SK-N-SH (cell line): ENCODE data around the gene EFCC1. TPM values are rescaled to one million over a fixed set of nuclear protein-coding genes. Genes with fewer than 3 reads are reported as not detected.

Experiments used
- CTCF ChIA-PET: fragments of 300-600, 350-600 bp; formaldehyde crosslinking; extraction: SDS; loops from one replicate; lab custom pipeline; 2021; lab: Yijun Ruan, JAX
- POLR2A ChIA-PET: fragments of 350-600 bp; sonication (Branson Sonifier 250); formaldehyde crosslinking; extraction: SDS; loops from one replicate; lab custom pipeline; 2020; ENCODE audit warnings: antibody characterized with exemption, inconsistent platforms; lab: Yijun Ruan, JAX
- DNase-seq: peaks from one replicate; pipeline ENCODE4 v3.0.0; 2012
- H2AFZ ChIP-seq: fragments of 200-600 bp; sonication (generic); 2 replicates; pipeline ENCODE4 v1.8.1; 2016; ENCODE audit warnings: antibody characterized with exemption, mild to moderate bottlenecking, low read depth
- H3F3A ChIP-seq: fragments of 200-600 bp; sonication (generic); replicated peaks from 2 replicates; pipeline ENCODE3; 2016; ENCODE audit warnings: antibody characterized with exemption, mild to moderate bottlenecking; ENCODE audit not compliant: insufficient read depth
- H3K27ac ChIP-seq, 2 experiments: fragments of 200-500 bp in 1 of 2; fragments of 200-600 bp in 1 of 2; sonication (Bioruptor generic) in 1 of 2; sonication (generic), shearing (Covaris generic) in 1 of 2; 2 replicates each; pipeline versions ENCODE4 v1.5.1 to v1.6.1; 2014 to 2016; ENCODE audit warnings: low read depth in 2 of 2, inconsistent platforms in 1 of 2, low read length in 1 of 2, mild to moderate bottlenecking in 1 of 2, mixed read lengths in 1 of 2
- H3K27me3 ChIP-seq: fragments of 200-600 bp; sonication (generic), shearing (Covaris generic); 2 replicates; pipeline ENCODE4 v1.6.1; 2016; ENCODE audit warnings: mixed run types; ENCODE audit not compliant: insufficient read depth
- H3K36me3 ChIP-seq, 2 experiments: fragments of 200-500 bp in 1 of 2; fragments of 200-600 bp in 1 of 2; sonication (Bioruptor generic) in 1 of 2; sonication (generic) in 1 of 2; replicated peaks in 1 of 2; 2 replicates each; pipeline versions ENCODE3 to v1.5.1; 2014 to 2016; ENCODE audit warnings: low read length in 1 of 2, mild to moderate bottlenecking in 1 of 2; ENCODE audit not compliant: insufficient read depth in 2 of 2, control insufficient read depth in 1 of 2
- H3K4me1 ChIP-seq, 2 experiments: fragments of 200-500 bp in 1 of 2; fragments of 200-600 bp in 1 of 2; sonication (Bioruptor generic) in 1 of 2; sonication (generic), shearing (Covaris generic) in 1 of 2; 2 replicates each; pipeline versions ENCODE4 v1.5.1 to v1.6.1; 2014 to 2016; ENCODE audit warnings: low read depth in 1 of 2, low read length in 1 of 2, mixed run types in 1 of 2; ENCODE audit not compliant: insufficient read depth in 2 of 2, control insufficient read depth in 1 of 2
- H3K4me2 ChIP-seq: fragments of 200-600 bp; sonication (generic), shearing (Covaris generic); 2 replicates; pipeline ENCODE4 v1.6.1; 2017; ENCODE audit warnings: mixed run types
- H3K4me3 ChIP-seq, 2 experiments: fragments of 200-500 bp in 1 of 2; fragments of 200-600 bp in 1 of 2; sonication (Bioruptor generic) in 1 of 2; sonication (generic), shearing (Covaris generic) in 1 of 2; 2 replicates each; pipeline versions ENCODE4 v1.5.1 to v1.8.1; 2014 to 2016; ENCODE audit warnings: low read depth in 2 of 2, inconsistent platforms in 1 of 2, low read length in 1 of 2, mild to moderate bottlenecking in 1 of 2, mixed read lengths in 1 of 2, moderate library complexity in 1 of 2
- H3K79me2 ChIP-seq: fragments of 200-600 bp; sonication (generic); 2 replicates; pipeline ENCODE4 v1.8.1; 2017; ENCODE audit warnings: mild to moderate bottlenecking; ENCODE audit not compliant: insufficient read depth
- H3K9ac ChIP-seq: fragments of 200-600 bp; sonication (generic); 2 replicates; pipeline ENCODE4 v1.6.1; 2017; ENCODE audit warnings: mixed run types
- H3K9me2 ChIP-seq: fragments of 200-600 bp; sonication (generic); 2 replicates; pipeline ENCODE4 v1.6.1; 2017; ENCODE audit warnings: mixed run types
- H3K9me3 ChIP-seq: fragments of 200-600 bp; sonication (generic); 2 replicates; pipeline ENCODE4 v1.6.1; 2017; ENCODE audit warnings: mixed run types, mild to moderate bottlenecking, moderate library complexity
- H4K20me1 ChIP-seq: fragments of 200-600 bp; sonication (generic); 2 replicates; pipeline ENCODE4 v1.6.1; 2017; ENCODE audit warnings: mild to moderate bottlenecking, mixed run types; ENCODE audit not compliant: insufficient read depth
- ELF1 ChIP-seq: IDR thresholded peaks from 2 replicates; pipeline ENCODE4 v1.4.0; 2012
- EP300 ChIP-seq, 2 experiments: IDR thresholded peaks; 2 replicates each; pipeline versions ENCODE4 v1.4.0 to v1.6.1; 2012; ENCODE audit warnings: borderline replicate concordance in 1 of 2, low read depth in 1 of 2, low read length in 1 of 2
- EZH2phosphoT487 ChIP-seq: fragments of 200-600 bp; sonication (generic); IDR thresholded peaks from 2 replicates; pipeline ENCODE4 v1.6.1; 2017; ENCODE audit warnings: low read depth, mixed run types, mild to moderate bottlenecking, antibody characterized with exemption, moderate library complexity, borderline replicate concordance
- IRF3 ChIP-seq: fragments of 150-350 bp; IDR thresholded peaks from 2 replicates; pipeline ENCODE4 v1.6.1; 2016; ENCODE audit warnings: mild to moderate bottlenecking, low read depth, low read length
- JUND ChIP-seq: IDR thresholded peaks from 2 replicates; pipeline ENCODE4 v1.4.0; 2012
- MEF2A ChIP-seq: IDR thresholded peaks from 2 replicates; pipeline ENCODE4 v1.4.0; 2012; ENCODE audit warnings: low read depth, borderline replicate concordance
- MXI1 ChIP-seq: IDR thresholded peaks from 2 replicates; pipeline ENCODE4 v1.6.1; 2012; ENCODE audit warnings: mild to moderate bottlenecking, low read depth, low read length, improper control_type of control experiment
- NFIC ChIP-seq: IDR thresholded peaks from 2 replicates; pipeline ENCODE4 v1.4.0; 2012; ENCODE audit warnings: borderline replicate concordance
- SMC3 ChIP-seq: IDR thresholded peaks from 2 replicates; pipeline ENCODE4 v1.6.1; 2012; ENCODE audit warnings: low read depth, low read length, improper control_type of control experiment
- TAF1 ChIP-seq: IDR thresholded peaks from 2 replicates; pipeline ENCODE4 v1.6.1; 2012; ENCODE audit warnings: low read depth, mild to moderate bottlenecking, low read length, moderate library complexity, borderline replicate concordance
- TEAD4 ChIP-seq: IDR thresholded peaks from 2 replicates; pipeline ENCODE4 v1.4.0; 2012; ENCODE audit warnings: mild to moderate bottlenecking, borderline replicate concordance; ENCODE audit not compliant: insufficient read depth
- ZBTB33 ChIP-seq: IDR thresholded peaks from 2 replicates; pipeline ENCODE4 v1.4.0; 2012; ENCODE audit warnings: low read depth, borderline replicate concordance
- WGBS: methylation state at CpG from one replicate; pipeline ENCODE4 v1.1.6; 2017; ENCODE audit warnings: low lambda C conversion rate; 5-methylcytosine and 5-hydroxymethylcytosine counted together
- polyA plus RNA-seq, 3 experiments: library from polyadenylated mRNA; depleted of rRNA; stranded (reverse); fragments of >200 nt; gene quantifications; 2 replicates each; pipeline ENCODE4 v1.2.3, GENCODE V29; 2012
- TF ChIP-seq, protein P1 (sequence below): IDR thresholded peaks from 2 replicates; pipeline ENCODE4; 2012
- TF ChIP-seq, protein P2 (sequence below): IDR thresholded peaks from 2 replicates; pipeline ENCODE4 v1.4.0; 2012; ENCODE audit warnings: low read depth, borderline replicate concordance
- TF ChIP-seq, protein P3 (sequence below): IDR thresholded peaks from 2 replicates; pipeline ENCODE4 v1.6.1; 2012; ENCODE audit warnings: mild to moderate bottlenecking, low read depth, low read length, moderate library complexity

Gene EFCC1
- polyA plus RNA-seq, 1 of the 3 experiments (the other 2 are of a cell fraction), result not detected

GRCh38 chr3:128999102-128999501 is 2.0 kb upstream of the EFCC1 start (continued):
- no peak for TF ChIP-seq ZBTB33
- TF ChIP-seq EZH2phosphoT487, result no peak
- TF ChIP-seq, protein P1, sequence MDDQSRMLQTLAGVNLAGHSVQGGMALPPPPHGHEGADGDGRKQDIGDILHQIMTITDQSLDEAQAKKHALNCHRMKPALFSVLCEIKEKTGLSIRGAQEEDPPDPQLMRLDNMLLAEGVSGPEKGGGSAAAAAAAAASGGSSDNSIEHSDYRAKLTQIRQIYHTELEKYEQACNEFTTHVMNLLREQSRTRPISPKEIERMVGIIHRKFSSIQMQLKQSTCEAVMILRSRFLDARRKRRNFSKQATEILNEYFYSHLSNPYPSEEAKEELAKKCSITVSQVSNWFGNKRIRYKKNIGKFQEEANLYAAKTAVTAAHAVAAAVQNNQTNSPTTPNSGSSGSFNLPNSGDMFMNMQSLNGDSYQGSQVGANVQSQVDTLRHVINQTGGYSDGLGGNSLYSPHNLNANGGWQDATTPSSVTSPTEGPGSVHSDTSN, result no peak
- no peak for TF ChIP-seq MEF2A

- WGBS, result 9% methylated on average over 10 of the region's 15 CpGs
- no peak for DNase-seq
- H3K4me1 ChIP-seq, result peaks cover 0 to 2% of the 10 kb centered on the region in 2 experiments; a peak in 1 of 4 replicates
These were observed 383 bp upstream of the EFCC1 start for GRCh38 chr3:129000742-129001100.

More at GRCh38 chr3:129000742-129001100, 383 bp upstream of the EFCC1 start:
- Histone ChIP-seq H3K9ac (no peak overlapping the region), H3K27me3 (peaks cover 56% of the 10 kb centered on the region), H3F3A (no peaks in the 10 kb centered on the region), H4K20me1 (no peaks in the 10 kb centered on the region), H3K9me2 (no peaks in the 10 kb centered on the region), H3K4me3 (peak overlapping the region in 1 of 2 experiments; percentile 19; a peak in 2 of 4 replicates), H3K9me3 (no peaks in the 10 kb centered on the region), H3K36me3 (no peaks in the 10 kb centered on the region), H3K4me2 (peak overlapping the region; percentile 28; the same call in 1 of the 2 replicates), H2AFZ (no peak overlapping the region), H3K27ac (no peak overlapping the region), H3K79me2 (no peaks in the 10 kb centered on the region)
- TF ChIP-seq ELF1 (no peak), TAF1 (no peak), NFIC (no peak), MEF2A (no peak), EP300 (IDR thresholded peaks at IDR 0.05; ENCODE audit: borderline replicate concordance in 1 of 2, low read depth in 1 of 2, low read length in 1 of 2) (no peak), SMC3 (no peak), MXI1 (no peak), JUND (no peak), TEAD4 (no peak), IRF3 (no peak)
- TF ChIP-seq, protein P2, sequence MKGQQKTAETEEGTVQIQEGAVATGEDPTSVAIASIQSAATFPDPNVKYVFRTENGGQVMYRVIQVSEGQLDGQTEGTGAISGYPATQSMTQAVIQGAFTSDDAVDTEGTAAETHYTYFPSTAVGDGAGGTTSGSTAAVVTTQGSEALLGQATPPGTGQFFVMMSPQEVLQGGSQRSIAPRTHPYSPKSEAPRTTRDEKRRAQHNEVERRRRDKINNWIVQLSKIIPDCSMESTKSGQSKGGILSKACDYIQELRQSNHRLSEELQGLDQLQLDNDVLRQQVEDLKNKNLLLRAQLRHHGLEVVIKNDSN, result no peak
- TF ChIP-seq, protein P3, sequence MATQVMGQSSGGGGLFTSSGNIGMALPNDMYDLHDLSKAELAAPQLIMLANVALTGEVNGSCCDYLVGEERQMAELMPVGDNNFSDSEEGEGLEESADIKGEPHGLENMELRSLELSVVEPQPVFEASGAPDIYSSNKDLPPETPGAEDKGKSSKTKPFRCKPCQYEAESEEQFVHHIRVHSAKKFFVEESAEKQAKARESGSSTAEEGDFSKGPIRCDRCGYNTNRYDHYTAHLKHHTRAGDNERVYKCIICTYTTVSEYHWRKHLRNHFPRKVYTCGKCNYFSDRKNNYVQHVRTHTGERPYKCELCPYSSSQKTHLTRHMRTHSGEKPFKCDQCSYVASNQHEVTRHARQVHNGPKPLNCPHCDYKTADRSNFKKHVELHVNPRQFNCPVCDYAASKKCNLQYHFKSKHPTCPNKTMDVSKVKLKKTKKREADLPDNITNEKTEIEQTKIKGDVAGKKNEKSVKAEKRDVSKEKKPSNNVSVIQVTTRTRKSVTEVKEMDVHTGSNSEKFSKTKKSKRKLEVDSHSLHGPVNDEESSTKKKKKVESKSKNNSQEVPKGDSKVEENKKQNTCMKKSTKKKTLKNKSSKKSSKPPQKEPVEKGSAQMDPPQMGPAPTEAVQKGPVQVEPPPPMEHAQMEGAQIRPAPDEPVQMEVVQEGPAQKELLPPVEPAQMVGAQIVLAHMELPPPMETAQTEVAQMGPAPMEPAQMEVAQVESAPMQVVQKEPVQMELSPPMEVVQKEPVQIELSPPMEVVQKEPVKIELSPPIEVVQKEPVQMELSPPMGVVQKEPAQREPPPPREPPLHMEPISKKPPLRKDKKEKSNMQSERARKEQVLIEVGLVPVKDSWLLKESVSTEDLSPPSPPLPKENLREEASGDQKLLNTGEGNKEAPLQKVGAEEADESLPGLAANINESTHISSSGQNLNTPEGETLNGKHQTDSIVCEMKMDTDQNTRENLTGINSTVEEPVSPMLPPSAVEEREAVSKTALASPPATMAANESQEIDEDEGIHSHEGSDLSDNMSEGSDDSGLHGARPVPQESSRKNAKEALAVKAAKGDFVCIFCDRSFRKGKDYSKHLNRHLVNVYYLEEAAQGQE, result no peak
- CTCF ChIA-PET, result interaction anchor here (0.7 to 3.1 kb wide), 3 partner anchors 16 to 245 kb away, joined by 3 to 20 read pairs (median 5); no protein-coding TSS in a partner anchor
- POLR2A ChIA-PET, result no interaction called here
